HepG2 (cell line): ENCODE measurements around the gene PEX5L. TPM values are rescaled to one million over a fixed set of nuclear protein-coding genes. Genes with fewer than 3 reads are reported as not detected.

ENCODE experiments used
- ATAC-seq: fragments of 200-7000 bp; cut with Tn5 transposase; 3 replicates; pipeline ENCODE4 v1.9.1; 2020; ENCODE audit warnings: mild to moderate bottlenecking, moderate library complexity
- BruUV-seq: library from RNA; stranded (reverse); fragments of 400-500 nt; replicated peaks from 2 replicates; lab custom pipeline; 2021; lab: Mats Ljungman, UMichigan
- CTCF ChIA-PET: fragments of 300-600 bp; formaldehyde crosslinking; extraction: SDS; loops from one replicate; lab custom pipeline; 2021; ENCODE audit warnings: low total read pairs, inconsistent platforms, low intra/inter-chr PET ratio; lab: Yijun Ruan, JAX
- POLR2A ChIA-PET: fragments of 350-600 bp; sonication (Branson Sonifier 250); formaldehyde crosslinking; loops from one replicate; lab custom pipeline; 2020; ENCODE audit warnings: antibody characterized with exemption, inconsistent platforms; lab: Yijun Ruan, JAX
- DNase-seq: peaks from one replicate; pipeline ENCODE4 v3.0.0-alpha.2; 2015; ENCODE audit warnings: low spot score
- FAIRE-seq: peaks from 3 replicates; lab custom pipeline; 2011; peaks lifted over from hg19 to GRCh38; lab: Jason Lieb, UNC
- H2AFZ ChIP-seq: one replicate; pipeline ENCODE4 v1.6.1; 2011; ENCODE audit warnings: low read length, inconsistent platforms
- H3K27ac ChIP-seq: fragments of 300-600 bp; 3 replicates; pipeline ENCODE4 v1.8.0; 2011; ENCODE audit warnings: mixed run types, mild to moderate bottlenecking, mixed read lengths, low read length, inconsistent platforms; ENCODE audit not compliant: insufficient read depth; ENCODE audit errors: extremely low read length
- H3K27me3 ChIP-seq, 2 experiments: fragments of 200-600 bp in 1 of 2; 2 replicates in 1 of 2; 3 replicates in 1 of 2; pipeline versions ENCODE4 v1.6.0 to v1.8.0; 2011; ENCODE audit warnings: low read length in 2 of 2, mild to moderate bottlenecking in 2 of 2, moderate library complexity in 2 of 2, inconsistent platforms in 1 of 2; ENCODE audit not compliant: insufficient read depth in 2 of 2, control insufficient read depth in 1 of 2
- H3K36me3 ChIP-seq, 2 experiments: fragments of 200-600 bp in 1 of 2; replicated peaks in 1 of 2; 2 replicates in 1 of 2; 3 replicates in 1 of 2; pipeline versions ENCODE4 v1.5.1 to v1.8.0; 2011; ENCODE audit warnings: low read length in 2 of 2, inconsistent platforms in 1 of 2; ENCODE audit not compliant: insufficient read depth in 2 of 2, control insufficient read depth in 1 of 2
- H3K4me1 ChIP-seq: 2 replicates; pipeline ENCODE4 v1.5.1; 2012; ENCODE audit warnings: low read length, inconsistent platforms; ENCODE audit not compliant: insufficient read depth
- H3K4me2 ChIP-seq: 2 replicates; pipeline ENCODE4 v1.6.0; 2011; ENCODE audit warnings: low read depth, low read length, inconsistent platforms
- H3K4me3 ChIP-seq, 3 experiments: fragments of 200-600 bp in 1 of 3; sonication (generic), shearing (Covaris generic) in 1 of 3; replicated peaks in 1 of 3; 2 replicates each; pipeline ENCODE4 v1.5.1; 2011 to 2016; ENCODE audit warnings: low read length in 3 of 3, inconsistent platforms in 2 of 3, low read depth in 2 of 3, mild to moderate bottlenecking in 2 of 3, control low read depth in 1 of 3, mixed read lengths in 1 of 3; ENCODE audit not compliant: insufficient read depth in 1 of 3
- H3K79me2 ChIP-seq: one replicate; pipeline ENCODE4 v1.6.1; 2011; ENCODE audit warnings: low read length, inconsistent platforms; ENCODE audit not compliant: insufficient read depth
- H3K9ac ChIP-seq: 2 replicates; pipeline ENCODE4 v1.6.0; 2011; ENCODE audit warnings: mild to moderate bottlenecking, low read depth, low read length, inconsistent platforms; ENCODE audit not compliant: insufficient read depth
- H3K9me3 ChIP-seq: 2 replicates; pipeline ENCODE4 v1.5.1; 2012; ENCODE audit warnings: mild to moderate bottlenecking, low read length
- H4K20me1 ChIP-seq: 2 replicates; pipeline ENCODE4 v1.6.0; 2011; ENCODE audit warnings: inconsistent platforms, mild to moderate bottlenecking, low read length, moderate library complexity; ENCODE audit not compliant: insufficient read depth
- CAMTA2 ChIP-seq: sonication (generic); formaldehyde crosslinking; IDR thresholded peaks from 2 replicates; pipeline ENCODE4 v1.4.0; 2020; ENCODE audit warnings: mild to moderate bottlenecking, missing genetic modification reagents, borderline replicate concordance
- FOXK2 ChIP-seq: fragments of 450-650 bp; IDR thresholded peaks from 2 replicates; pipeline ENCODE4 v1.6.1; 2016
- HOXD1 ChIP-seq: sonication (generic); formaldehyde crosslinking; IDR thresholded peaks from 2 replicates; pipeline ENCODE4 v1.5.0; 2020; ENCODE audit warnings: missing genetic modification reagents
- KDM2A ChIP-seq: sonication (generic); formaldehyde crosslinking; IDR thresholded peaks from 2 replicates; pipeline ENCODE4 v1.4.0; 2020; ENCODE audit warnings: low read depth, missing genetic modification reagents, borderline replicate concordance
- MYNN ChIP-seq: sonication (generic); formaldehyde crosslinking; IDR thresholded peaks from 2 replicates; pipeline ENCODE4 v1.4.0; 2020; ENCODE audit warnings: mild to moderate bottlenecking, low read depth, missing genetic modification reagents
- NFATC3 ChIP-seq: sonication (generic); formaldehyde crosslinking; IDR thresholded peaks from 2 replicates; pipeline ENCODE4 v1.5.1; 2020; ENCODE audit warnings: mild to moderate bottlenecking, missing genetic modification reagents
- PRMT3 ChIP-seq: sonication (generic); formaldehyde crosslinking; IDR thresholded peaks from 2 replicates; pipeline ENCODE4 v1.8.1; 2022; ENCODE audit warnings: low read depth, mild to moderate bottlenecking, moderate library complexity, missing genetic modification reagents, borderline replicate concordance
- ZBTB38 ChIP-seq: sonication (generic); formaldehyde crosslinking; IDR thresholded peaks from 2 replicates; pipeline ENCODE4 v1.5.1; 2020; ENCODE audit warnings: mild to moderate bottlenecking, missing genetic modification reagents
- ZNF44 ChIP-seq: sonication (generic); formaldehyde crosslinking; IDR thresholded peaks from 2 replicates; pipeline ENCODE4 v1.5.1; 2020; ENCODE audit warnings: mild to moderate bottlenecking, missing genetic modification reagents
- WGBS: methylation state at CpG from one replicate; pipeline ENCODE4 v1.1.6; 2017; ENCODE audit warnings: low lambda C conversion rate; 5-methylcytosine and 5-hydroxymethylcytosine counted together
- in situ Hi-C: cut with HindIII; loops from 2 replicates; pipeline ENCODE4 v1.10.0; 2017; ENCODE audit warnings: low pct_unique_long_range_greater_than_20kb; ENCODE audit not compliant: extremely low pct_ligation_motif_present
- intact Hi-C: fragments of 100-400 bp; cut with micrococcal nuclease; formaldehyde crosslinking; loops from one replicate; pipeline ENCODE4 v1.10.0; 2022; ENCODE audit not compliant: unreplicated experiment
- polyA plus RNA-seq, 8 experiments: library from polyadenylated mRNA; depleted of rRNA in 3 of 8; stranded (reverse) in 7 of 8; unstranded in 1 of 8; fragments of >200 nt; fragmentation: Illumina TruSeq in 4 of 8; extraction: Trizol in 4 of 8; gene quantifications; 2 replicates each; pipeline versions ENCODE4 v1.2.1 to v1.2.3, GENCODE V29; 2011 to 2016; ENCODE audit warnings: low read depth in 4 of 8, missing spikeins in 1 of 8, mixed read lengths in 1 of 8; ENCODE audit not compliant: insufficient read depth in 1 of 8
- total RNA-seq, 5 experiments: library from RNA; depleted of rRNA; stranded (reverse); fragments of >200 nt; fragmentation: Illumina TruSeq; extraction: Trizol; gene quantifications; 2 replicates each; pipeline ENCODE4 v1.2.3, GENCODE V29; 2016; ENCODE audit warnings: low read depth in 1 of 5
- TF ChIP-seq, protein P1 (sequence below): sonication (generic); formaldehyde crosslinking; IDR thresholded peaks from 2 replicates; pipeline ENCODE4 v1.5.1; 2020; ENCODE audit warnings: mild to moderate bottlenecking, missing genetic modification reagents, moderate library complexity

The PEX5L gene
- total and polyA plus RNA-seq, 2 of the 13 experiments (the other 11 are each of a cell fraction or from before 2014, with no cell fraction given) = not detected

GRCh38 chr3:179766416-179767133 is 270.2 kb downstream of the PEX5L start:
- Histone ChIP-seq H3K9ac (no peak overlapping the region), H3K36me3 (peaks cover 27 to 66% of the 10 kb centered on the region in 2 experiments), H3K4me3 (no peak overlapping the region), H3K4me1 (no peaks in the 10 kb centered on the region), H3K9me3 (no peaks in the 10 kb centered on the region), H4K20me1 (no peaks in the 10 kb centered on the region), H3K79me2 (no peaks in the 10 kb centered on the region), H3K4me2 (no peak overlapping the region), H3K27me3 (no peaks in the 10 kb centered on the region), H2AFZ (no peak overlapping the region), H3K27ac (no peak overlapping the region)
- in situ Hi-C loops = no loop called here
- TF ChIP-seq KDM2A (CRISPR knock-in tag) = no peak
- TF ChIP-seq NFATC3 = no peak
- TF ChIP-seq MYNN (CRISPR knock-in tag) = no peak
- TF ChIP-seq CAMTA2 = no peak
- TF ChIP-seq PRMT3 (CRISPR knock-in tag) = no peak
- no peak for TF ChIP-seq ZBTB38 (CRISPR knock-in tag)
- TF ChIP-seq FOXK2 = no peak
- TF ChIP-seq, protein P1, sequence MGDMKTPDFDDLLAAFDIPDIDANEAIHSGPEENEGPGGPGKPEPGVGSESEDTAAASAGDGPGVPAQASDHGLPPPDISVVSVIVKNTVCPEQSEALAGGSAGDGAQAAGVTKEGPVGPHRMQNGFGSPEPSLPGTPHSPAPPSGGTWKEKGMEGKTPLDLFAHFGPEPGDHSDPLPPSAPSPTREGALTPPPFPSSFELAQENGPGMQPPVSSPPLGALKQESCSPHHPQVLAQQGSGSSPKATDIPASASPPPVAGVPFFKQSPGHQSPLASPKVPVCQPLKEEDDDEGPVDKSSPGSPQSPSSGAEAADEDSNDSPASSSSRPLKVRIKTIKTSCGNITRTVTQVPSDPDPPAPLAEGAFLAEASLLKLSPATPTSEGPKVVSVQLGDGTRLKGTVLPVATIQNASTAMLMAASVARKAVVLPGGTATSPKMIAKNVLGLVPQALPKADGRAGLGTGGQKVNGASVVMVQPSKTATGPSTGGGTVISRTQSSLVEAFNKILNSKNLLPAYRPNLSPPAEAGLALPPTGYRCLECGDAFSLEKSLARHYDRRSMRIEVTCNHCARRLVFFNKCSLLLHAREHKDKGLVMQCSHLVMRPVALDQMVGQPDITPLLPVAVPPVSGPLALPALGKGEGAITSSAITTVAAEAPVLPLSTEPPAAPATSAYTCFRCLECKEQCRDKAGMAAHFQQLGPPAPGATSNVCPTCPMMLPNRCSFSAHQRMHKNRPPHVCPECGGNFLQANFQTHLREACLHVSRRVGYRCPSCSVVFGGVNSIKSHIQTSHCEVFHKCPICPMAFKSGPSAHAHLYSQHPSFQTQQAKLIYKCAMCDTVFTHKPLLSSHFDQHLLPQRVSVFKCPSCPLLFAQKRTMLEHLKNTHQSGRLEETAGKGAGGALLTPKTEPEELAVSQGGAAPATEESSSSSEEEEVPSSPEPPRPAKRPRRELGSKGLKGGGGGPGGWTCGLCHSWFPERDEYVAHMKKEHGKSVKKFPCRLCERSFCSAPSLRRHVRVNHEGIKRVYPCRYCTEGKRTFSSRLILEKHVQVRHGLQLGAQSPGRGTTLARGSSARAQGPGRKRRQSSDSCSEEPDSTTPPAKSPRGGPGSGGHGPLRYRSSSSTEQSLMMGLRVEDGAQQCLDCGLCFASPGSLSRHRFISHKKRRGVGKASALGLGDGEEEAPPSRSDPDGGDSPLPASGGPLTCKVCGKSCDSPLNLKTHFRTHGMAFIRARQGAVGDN (CRISPR knock-in tag) = no peak
- TF ChIP-seq HOXD1 = no peak
- TF ChIP-seq ZNF44 (CRISPR knock-in tag) = no peak
- ChIA-PET CTCF (no interaction called here), POLR2A (no interaction called here)
- no peak for ATAC-seq
- intact Hi-C loops = no loop called here
- no TSS peak for BruUV-seq
- no peak for FAIRE-seq
- WGBS = 93% methylated on average over 4 of the region's 4 CpGs
- no peak for DNase-seq
